Hepatocyte (in vitro differentiated cells): ENCODE measurements around the gene PTGIS. TPM values are rescaled to one million over a fixed set of nuclear protein-coding genes. Genes with fewer than 3 reads are reported as not detected.
A peak's percentile ranks its signal among the peaks of the same experiment; 100 is the strongest.

Source experiments
- DNase-seq: peaks from one replicate; pipeline ENCODE4 v3.0.0-alpha.2; 2016; ENCODE audit warnings: low spot score
- H2AFZ ChIP-seq: fragments of 200-600 bp; sonication (generic); 2 replicates; pipeline ENCODE4 v1.6.0; 2016; ENCODE audit warnings: antibody characterized with exemption, mild to moderate bottlenecking
- H3K27ac ChIP-seq: fragments of 200-600 bp; sonication (generic); 2 replicates; pipeline ENCODE4 v1.5.1; 2016; ENCODE audit warnings: mild to moderate bottlenecking
- H3K27me3 ChIP-seq: fragments of 200-600 bp; sonication (generic); 2 replicates; pipeline ENCODE4 v1.6.1; 2016
- H3K36me3 ChIP-seq: fragments of 200-600 bp; sonication (generic); replicated peaks from 2 replicates; pipeline ENCODE4 v1.5.1; 2016; ENCODE audit warnings: low read depth; ENCODE audit not compliant: insufficient read depth
- H3K4me1 ChIP-seq: fragments of 200-600 bp; sonication (generic); 2 replicates; pipeline ENCODE4 v1.5.1; 2016; ENCODE audit warnings: mild to moderate bottlenecking, moderate library complexity; ENCODE audit not compliant: insufficient read depth
- H3K4me2 ChIP-seq: fragments of 200-600 bp; sonication (generic); 2 replicates; pipeline ENCODE4 v1.6.0; 2016
- H3K4me3 ChIP-seq: fragments of 200-600 bp; sonication (generic); 2 replicates; pipeline ENCODE4 v1.5.1; 2016; ENCODE audit warnings: mild to moderate bottlenecking
- H3K79me2 ChIP-seq: fragments of 200-600 bp; sonication (generic); 2 replicates; pipeline ENCODE4 v1.6.0; 2017; ENCODE audit warnings: mild to moderate bottlenecking
- H3K9me2 ChIP-seq: fragments of 200-600 bp; sonication (generic); replicated peaks from 2 replicates; pipeline ENCODE4 v1.6.0; 2017; ENCODE audit warnings: mild to moderate bottlenecking; ENCODE audit not compliant: insufficient read depth
- H3K9me3 ChIP-seq: fragments of 200-600 bp; sonication (generic); 2 replicates; pipeline ENCODE4 v1.5.1; 2016; ENCODE audit warnings: low read depth, mild to moderate bottlenecking
- H4K20me1 ChIP-seq: fragments of 200-600 bp; sonication (generic); 2 replicates; pipeline ENCODE4 v1.6.0; 2016; ENCODE audit warnings: mild to moderate bottlenecking; ENCODE audit not compliant: insufficient read depth, poor library complexity, severe bottlenecking
- EZH2 ChIP-seq: fragments of 200-600 bp; sonication (generic); IDR thresholded peaks from 2 replicates; pipeline ENCODE4 v1.6.1; 2016; ENCODE audit warnings: antibody characterized with exemption, mild to moderate bottlenecking, borderline replicate concordance
- EZH2phosphoT487 ChIP-seq: fragments of 200-600 bp; sonication (generic); IDR thresholded peaks from one replicate; pipeline ENCODE4 v1.6.1; 2018; ENCODE audit warnings: antibody characterized with exemption, mild to moderate bottlenecking, low read depth, moderate library complexity; ENCODE audit not compliant: unreplicated experiment, severe bottlenecking
- WGBS: methylation state at CpG from one replicate; pipeline ENCODE4 v1.1.6; 2016; ENCODE audit warnings: low lambda C conversion rate; ENCODE audit errors: missing lambda C conversion rate; 5-methylcytosine and 5-hydroxymethylcytosine counted together
- polyA plus RNA-seq: library from polyadenylated mRNA; unstranded; fragments of >200 nt; fragmentation: Nextera tagmentation; extraction: Ambion mirVana; gene quantifications from 2 replicates; pipeline ENCODE4 v1.2.1, GENCODE V29; 2016
- total RNA-seq: library from RNA; depleted of rRNA; stranded (reverse); fragments of >200 nt; gene quantifications from 2 replicates; pipeline ENCODE4 v1.2.3, GENCODE V29; 2014
- TF ChIP-seq, protein P1 (sequence below): fragments of 200-600 bp; sonication (generic); IDR thresholded peaks from 2 replicates; pipeline ENCODE4 v1.5.1; 2016; ENCODE audit warnings: antibody characterized with exemption, mild to moderate bottlenecking; ENCODE audit not compliant: poor library complexity

Gene PTGIS
- total and polyA plus RNA-seq, 2 experiments from 2014 or later: 25.4 to 26.1 TPM

DNA sequence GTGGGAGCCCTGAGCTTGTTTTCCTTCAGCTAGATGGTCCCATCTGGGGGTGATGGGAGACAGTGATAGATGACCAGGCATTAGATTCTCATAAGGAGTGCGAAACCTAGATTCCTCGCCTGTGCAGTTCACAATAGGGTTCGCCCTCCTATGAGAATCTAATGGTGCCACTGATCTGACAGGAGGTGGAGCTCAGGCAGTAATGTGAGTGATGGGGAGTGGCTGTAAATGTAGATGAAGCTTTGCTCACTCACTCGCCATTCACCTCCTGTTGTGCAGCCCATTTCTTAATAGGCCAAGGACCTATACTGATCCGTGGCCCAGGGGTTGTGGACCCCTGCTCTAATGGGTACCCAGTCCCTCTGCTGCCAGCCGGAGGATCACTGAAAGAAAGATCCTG, 64.8 kb downstream of the PTGIS start:
- TF ChIP-seq EZH2: no peak
- TF ChIP-seq, protein P1, sequence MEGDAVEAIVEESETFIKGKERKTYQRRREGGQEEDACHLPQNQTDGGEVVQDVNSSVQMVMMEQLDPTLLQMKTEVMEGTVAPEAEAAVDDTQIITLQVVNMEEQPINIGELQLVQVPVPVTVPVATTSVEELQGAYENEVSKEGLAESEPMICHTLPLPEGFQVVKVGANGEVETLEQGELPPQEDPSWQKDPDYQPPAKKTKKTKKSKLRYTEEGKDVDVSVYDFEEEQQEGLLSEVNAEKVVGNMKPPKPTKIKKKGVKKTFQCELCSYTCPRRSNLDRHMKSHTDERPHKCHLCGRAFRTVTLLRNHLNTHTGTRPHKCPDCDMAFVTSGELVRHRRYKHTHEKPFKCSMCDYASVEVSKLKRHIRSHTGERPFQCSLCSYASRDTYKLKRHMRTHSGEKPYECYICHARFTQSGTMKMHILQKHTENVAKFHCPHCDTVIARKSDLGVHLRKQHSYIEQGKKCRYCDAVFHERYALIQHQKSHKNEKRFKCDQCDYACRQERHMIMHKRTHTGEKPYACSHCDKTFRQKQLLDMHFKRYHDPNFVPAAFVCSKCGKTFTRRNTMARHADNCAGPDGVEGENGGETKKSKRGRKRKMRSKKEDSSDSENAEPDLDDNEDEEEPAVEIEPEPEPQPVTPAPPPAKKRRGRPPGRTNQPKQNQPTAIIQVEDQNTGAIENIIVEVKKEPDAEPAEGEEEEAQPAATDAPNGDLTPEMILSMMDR: no peak
- no peak for TF ChIP-seq EZH2phosphoT487
- H3K79me2 ChIP-seq: no peaks in the 10 kb centered on the region
- H4K20me1 ChIP-seq: no peaks in the 10 kb centered on the region
- no peak overlapping the region for H2AFZ ChIP-seq
- WGBS: 76% methylated on average over 6 of the region's 6 CpGs
- H3K9me3 ChIP-seq: no peaks in the 10 kb centered on the region
- no peak overlapping the region for H3K4me3 ChIP-seq
- no peaks in the 10 kb centered on the region for H3K27me3 ChIP-seq
- no peaks in the 10 kb centered on the region for H3K36me3 ChIP-seq
- no peaks in the 10 kb centered on the region for H3K4me1 ChIP-seq
- no peaks in the 10 kb centered on the region for H3K9me2 ChIP-seq
- H3K27ac ChIP-seq: no peak overlapping the region
- DNase-seq: no peak
- no peak overlapping the region for H3K4me2 ChIP-seq

GRCh38 chr20:49501917-49502316, 66.0 kb downstream of the PTGIS start:
- no peak for TF ChIP-seq EZH2
- TF ChIP-seq, protein P1: no peak
- no peak for TF ChIP-seq EZH2phosphoT487
- 97% methylated on average over 3 of the region's 3 CpGs for WGBS
- no peak overlapping the region for H3K4me2 ChIP-seq

GRCh38 chr20:49497398-49497669, 70.6 kb downstream of the PTGIS start:
- no peak overlapping the region for H2AFZ ChIP-seq
- no peaks in the 10 kb centered on the region for H3K79me2 ChIP-seq
- 63% methylated on average over 1 of the region's 1 CpG for WGBS
- no peak overlapping the region for H3K4me3 ChIP-seq
- no peaks in the 10 kb centered on the region for H3K9me3 ChIP-seq
- DNase-seq: no peak
- H3K9me2 ChIP-seq: no peaks in the 10 kb centered on the region
- H4K20me1 ChIP-seq: no peaks in the 10 kb centered on the region
- H3K4me1 ChIP-seq: peaks cover 7% of the 10 kb centered on the region
- no peaks in the 10 kb centered on the region for H3K36me3 ChIP-seq
- H3K27ac ChIP-seq: peak overlapping the region; percentile 85
- no peak overlapping the region for H3K4me2 ChIP-seq
- H3K27me3 ChIP-seq: no peaks in the 10 kb centered on the region
- TF ChIP-seq EZH2phosphoT487: no peak
- TF ChIP-seq, protein P1: no peak
- no peak for TF ChIP-seq EZH2

More at GRCh38 chr20:49501917-49502316, 66.0 kb downstream of the PTGIS start:
- peaks cover 7% of the 10 kb centered on the region for H3K4me1 ChIP-seq
- no peaks in the 10 kb centered on the region for H4K20me1 ChIP-seq
- H3K9me3 ChIP-seq: no peaks in the 10 kb centered on the region
- no peak overlapping the region for H3K27ac ChIP-seq
- DNase-seq: no peak
- no peak overlapping the region for H3K4me3 ChIP-seq
- no peaks in the 10 kb centered on the region for H3K79me2 ChIP-seq
- H3K9me2 ChIP-seq: no peaks in the 10 kb centered on the region
- no peak overlapping the region for H2AFZ ChIP-seq
- no peaks in the 10 kb centered on the region for H3K36me3 ChIP-seq
- H3K27me3 ChIP-seq: no peaks in the 10 kb centered on the region
